ENCODE data around the gene CYB5RL.
"Not testable (repeated sequence)": the region's sequence is repeated elsewhere in the genome, so short reads cannot be mapped to it uniquely, and the experiment has no call there.

Gene CYB5RL

DNA sequence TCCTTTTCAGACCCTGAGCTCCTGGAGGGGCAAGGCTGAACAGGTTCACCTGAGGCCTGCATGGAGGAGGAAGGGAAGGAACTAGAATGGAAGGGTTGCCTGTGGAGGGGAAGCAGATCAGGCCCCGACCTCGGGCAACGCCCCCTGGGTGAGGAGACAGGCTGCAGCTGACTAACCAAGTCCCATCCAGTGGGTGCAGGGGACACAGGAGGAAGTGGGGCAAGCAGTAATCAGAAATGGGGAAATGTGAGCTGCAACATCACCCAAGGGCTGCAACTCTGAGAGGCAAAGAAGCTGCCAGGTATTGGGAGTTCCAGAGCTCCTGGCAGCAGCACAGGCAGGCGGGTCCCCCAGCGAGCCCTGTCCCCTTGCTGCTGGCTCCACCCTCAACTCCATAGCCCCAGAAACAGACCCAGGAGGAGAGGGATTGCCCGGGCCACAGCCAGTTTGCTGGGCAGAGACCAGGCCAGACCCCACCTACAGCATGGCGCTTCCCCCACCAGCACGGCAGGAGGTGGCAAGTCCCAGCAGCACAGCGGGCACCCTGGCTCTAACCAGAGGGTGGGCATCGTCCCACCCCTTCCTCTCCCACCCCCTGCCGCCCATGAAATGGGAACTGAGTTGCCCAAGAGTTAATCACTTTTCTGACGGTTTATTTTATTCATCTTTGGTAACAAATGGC lies 38.7 kb upstream of the CYB5RL start:
- TF ChIP-seq TAF1 (IDR thresholded peaks at IDR 0.05; ENCODE audit: borderline replicate concordance, low read depth, low read length) (no peak), POLR2AphosphoS5 (IDR thresholded peaks at IDR 0.05; ENCODE audit: low read depth, low read length) (no peak), POLR2A (IDR thresholded peaks at IDR 0.05; ENCODE audit: low read depth, low read length) (no peak)
- FAIRE-seq, result no peak
- DNase-seq (ENCODE audit: insufficient read length), result no peak

- FAIRE-seq (no peak), DNase-seq (ENCODE audit: insufficient read length) (no peak)
- TF ChIP-seq POLR2A (IDR thresholded peaks at IDR 0.05; ENCODE audit: low read depth, low read length) (no peak), POLR2AphosphoS5 (IDR thresholded peaks at IDR 0.05; ENCODE audit: low read depth, low read length) (no peak), TAF1 (IDR thresholded peaks at IDR 0.05; ENCODE audit: borderline replicate concordance, low read depth, low read length) (no peak)
Measured at GRCh38 chr1:54237586-54237985, 37.8 kb upstream of the CYB5RL start.

DNA sequence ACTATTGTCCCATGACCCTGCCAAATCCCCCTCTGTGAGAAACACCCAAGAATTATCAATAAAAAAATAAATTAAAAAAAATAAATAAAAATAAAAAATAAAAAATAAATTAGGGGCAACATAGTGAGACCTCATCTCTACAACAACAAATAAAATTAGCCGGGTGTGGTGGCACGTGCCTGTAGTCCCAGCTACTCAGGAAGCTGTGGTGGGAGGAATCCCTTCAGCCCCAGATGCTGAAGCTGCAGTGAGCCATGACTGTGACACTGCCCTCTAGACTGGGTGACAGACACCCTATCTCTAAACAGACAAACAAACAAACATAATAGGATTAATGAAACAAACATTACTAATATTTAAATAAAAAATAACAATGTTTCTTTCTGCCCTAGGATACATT lies 34.5 kb upstream of the CYB5RL start:
- DNase-seq (ENCODE audit: insufficient read length) (no peak), FAIRE-seq (no peak)
- TF ChIP-seq TAF1 (IDR thresholded peaks at IDR 0.05; ENCODE audit: borderline replicate concordance, low read depth, low read length) (no peak), POLR2A (IDR thresholded peaks at IDR 0.05; ENCODE audit: low read depth, low read length) (no peak), POLR2AphosphoS5 (IDR thresholded peaks at IDR 0.05; ENCODE audit: low read depth, low read length) (no peak)

DNA sequence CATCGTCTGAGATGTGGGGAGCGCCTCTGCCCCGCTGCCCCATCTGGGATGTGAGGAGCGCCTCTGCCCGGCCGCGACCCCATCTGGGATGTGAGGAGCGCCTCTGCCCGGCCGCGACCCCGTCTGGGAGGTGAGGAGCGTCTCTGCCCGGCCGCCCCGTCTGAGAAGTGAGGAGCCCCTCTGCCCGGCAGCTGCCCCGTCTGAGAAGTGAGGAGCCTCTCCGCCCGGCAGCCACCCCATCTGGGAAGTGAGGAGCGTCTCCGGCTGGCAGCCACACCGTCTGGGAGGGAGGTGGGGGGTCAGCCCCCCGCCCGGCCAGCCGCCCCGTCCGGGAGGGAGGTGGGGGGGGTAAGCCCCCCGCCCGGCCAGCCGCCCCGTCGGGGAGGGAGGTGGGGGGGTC lies 33.4 kb upstream of the CYB5RL start:
- FAIRE-seq; DNase-seq (ENCODE audit: insufficient read length): not testable (repeated sequence)

DNA sequence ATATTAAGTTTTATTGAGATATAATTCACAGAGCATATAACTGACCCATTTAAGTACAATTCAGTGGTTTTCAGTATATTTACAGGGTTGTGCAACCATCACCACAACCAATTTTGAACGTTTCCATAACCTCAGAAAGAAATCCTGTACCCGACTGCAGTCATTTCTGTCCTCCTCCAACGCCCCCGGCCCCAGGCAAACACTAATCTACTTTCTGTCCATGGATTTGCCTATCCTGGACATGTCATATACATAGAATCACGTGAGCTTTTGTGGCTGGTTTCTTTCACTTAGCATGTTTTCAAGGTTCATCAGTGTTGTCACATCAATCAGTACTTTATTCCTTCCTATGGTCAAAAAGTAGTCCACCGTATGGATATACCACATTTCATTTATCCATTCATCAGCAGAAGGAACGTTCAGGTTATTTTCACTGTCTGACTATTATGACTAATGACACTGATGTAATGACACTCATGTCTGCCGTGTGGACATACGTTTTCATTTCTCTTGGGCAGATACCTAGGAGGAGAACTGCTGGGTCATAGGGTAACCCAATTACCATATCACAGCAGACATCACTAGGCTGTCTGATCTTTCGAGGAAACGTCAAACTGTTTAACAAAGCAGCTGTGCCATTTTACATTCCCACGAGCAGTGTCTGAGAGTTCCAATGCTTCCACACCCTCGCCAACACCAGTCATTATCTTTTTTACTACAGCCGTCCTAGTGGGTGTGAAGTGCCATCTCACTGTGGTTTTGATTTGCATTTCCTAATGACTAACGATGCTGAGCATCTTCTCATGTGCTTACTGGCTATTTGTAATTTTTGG lies 30.9 kb upstream of the CYB5RL start:
- DNase-seq (ENCODE audit: insufficient read length), result no peak
- FAIRE-seq, result no peak
- TF ChIP-seq POLR2AphosphoS5 (IDR thresholded peaks at IDR 0.05; ENCODE audit: low read depth, low read length) (no peak), POLR2A (IDR thresholded peaks at IDR 0.05; ENCODE audit: low read depth, low read length) (no peak), TAF1 (IDR thresholded peaks at IDR 0.05; ENCODE audit: borderline replicate concordance, low read depth, low read length) (no peak)

DNA sequence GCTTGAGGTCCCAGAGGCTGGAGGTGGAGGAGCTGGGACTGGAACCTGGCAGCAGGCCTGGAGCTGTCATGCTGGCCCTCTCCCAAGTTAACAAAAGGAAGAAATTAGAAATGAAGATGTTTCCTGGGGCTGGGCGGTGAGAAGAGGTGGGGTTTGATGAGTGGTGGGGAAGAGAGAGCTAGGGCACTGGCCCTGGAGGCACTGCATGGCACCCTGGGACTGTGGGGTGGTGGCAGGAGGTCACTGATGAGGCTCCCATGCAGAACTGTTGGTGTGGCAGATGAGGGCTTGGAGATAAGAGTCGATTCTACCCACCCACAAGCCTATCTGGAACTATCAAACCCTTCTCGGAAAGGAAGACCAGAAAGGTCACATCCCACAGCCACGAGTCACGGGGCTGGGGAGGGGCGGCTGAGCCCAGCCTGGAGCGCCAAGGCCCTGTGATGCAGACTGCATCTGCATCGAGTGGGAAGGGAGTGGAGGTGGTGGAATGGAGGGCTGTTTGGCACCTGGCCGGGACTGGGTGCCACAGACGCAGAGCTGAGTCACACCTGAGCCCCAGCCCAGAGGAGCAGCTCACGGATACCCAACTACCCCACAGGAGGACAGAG lies 29.6 kb upstream of the CYB5RL start:
- FAIRE-seq (no peak), DNase-seq (ENCODE audit: insufficient read length) (no peak)
- TF ChIP-seq POLR2A (IDR thresholded peaks at IDR 0.05; ENCODE audit: low read depth, low read length), result no peak
- TF ChIP-seq TAF1 (IDR thresholded peaks at IDR 0.05; ENCODE audit: borderline replicate concordance, low read depth, low read length), result no peak
- TF ChIP-seq POLR2AphosphoS5 (IDR thresholded peaks at IDR 0.05; ENCODE audit: low read depth, low read length), result no peak

GRCh38 chr1:54228638-54229079 lies 28.8 kb upstream of the CYB5RL start:
- FAIRE-seq (no peak), DNase-seq (ENCODE audit: insufficient read length) (no peak)
- TF ChIP-seq POLR2A (IDR thresholded peaks at IDR 0.05; ENCODE audit: low read depth, low read length) (no peak), TAF1 (IDR thresholded peaks at IDR 0.05; ENCODE audit: borderline replicate concordance, low read depth, low read length) (no peak), POLR2AphosphoS5 (IDR thresholded peaks at IDR 0.05; ENCODE audit: low read depth, low read length) (no peak)

DNA sequence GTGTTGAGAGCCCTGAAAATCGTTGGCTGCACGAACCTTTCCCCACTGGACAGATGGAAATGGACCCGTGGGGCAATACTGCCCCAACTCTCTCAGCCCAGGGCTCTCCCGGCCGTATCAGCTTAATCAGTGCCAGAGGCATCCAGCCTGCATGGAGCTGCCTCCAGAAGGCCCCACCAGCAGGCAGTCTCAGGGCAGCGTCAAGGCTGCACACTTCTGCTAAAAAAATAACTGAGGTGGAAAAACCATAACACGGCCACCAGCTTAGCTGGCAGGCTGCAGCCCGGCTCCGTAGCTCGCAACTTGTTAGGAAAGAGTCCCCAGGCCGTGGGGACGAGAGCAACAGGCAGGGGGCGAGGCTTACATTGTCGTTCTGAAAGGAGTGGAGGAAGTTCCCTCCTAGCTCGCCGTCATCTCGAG lies 28.1 kb upstream of the CYB5RL start:
- TF ChIP-seq TAF1 (IDR thresholded peaks at IDR 0.05; ENCODE audit: borderline replicate concordance, low read depth, low read length) (no peak), POLR2A (IDR thresholded peaks at IDR 0.05; ENCODE audit: low read depth, low read length) (no peak), POLR2AphosphoS5 (IDR thresholded peaks at IDR 0.05; ENCODE audit: low read depth, low read length) (no peak)
- no peak for FAIRE-seq
- DNase-seq (ENCODE audit: insufficient read length), result no peak

DNA sequence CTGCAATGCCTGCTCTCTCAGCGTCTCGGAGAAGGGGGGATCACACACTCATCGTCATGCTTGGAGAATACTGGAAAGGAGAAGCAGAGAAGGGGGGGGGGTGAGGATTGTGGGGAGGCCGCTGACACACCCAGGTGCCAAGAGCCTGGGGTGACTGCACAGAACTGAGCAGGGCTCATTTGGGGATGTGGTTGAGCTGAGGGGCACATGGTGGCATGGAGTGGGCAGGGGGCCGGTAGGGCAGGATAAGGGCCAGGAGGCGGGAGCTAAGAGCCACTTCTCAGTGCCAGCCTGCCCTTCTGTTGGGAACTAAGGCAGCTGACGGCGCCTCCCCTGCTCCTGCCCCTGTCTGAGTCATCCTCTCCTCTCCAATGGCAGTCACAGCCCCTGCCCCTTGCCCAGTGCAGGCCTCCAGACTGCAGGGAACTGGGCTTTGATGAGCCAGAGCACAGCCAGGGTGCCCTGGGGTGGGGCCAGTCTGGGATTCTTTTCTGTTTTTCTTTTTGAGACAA lies 27.3 kb upstream of the CYB5RL start:
- FAIRE-seq, result no peak
- no peak for DNase-seq (ENCODE audit: insufficient read length)
- no peak for TF ChIP-seq TAF1 (IDR thresholded peaks at IDR 0.05; ENCODE audit: borderline replicate concordance, low read depth, low read length)
- TF ChIP-seq POLR2A (IDR thresholded peaks at IDR 0.05; ENCODE audit: low read depth, low read length), result no peak
- no peak for TF ChIP-seq POLR2AphosphoS5 (IDR thresholded peaks at IDR 0.05; ENCODE audit: low read depth, low read length)

DNA sequence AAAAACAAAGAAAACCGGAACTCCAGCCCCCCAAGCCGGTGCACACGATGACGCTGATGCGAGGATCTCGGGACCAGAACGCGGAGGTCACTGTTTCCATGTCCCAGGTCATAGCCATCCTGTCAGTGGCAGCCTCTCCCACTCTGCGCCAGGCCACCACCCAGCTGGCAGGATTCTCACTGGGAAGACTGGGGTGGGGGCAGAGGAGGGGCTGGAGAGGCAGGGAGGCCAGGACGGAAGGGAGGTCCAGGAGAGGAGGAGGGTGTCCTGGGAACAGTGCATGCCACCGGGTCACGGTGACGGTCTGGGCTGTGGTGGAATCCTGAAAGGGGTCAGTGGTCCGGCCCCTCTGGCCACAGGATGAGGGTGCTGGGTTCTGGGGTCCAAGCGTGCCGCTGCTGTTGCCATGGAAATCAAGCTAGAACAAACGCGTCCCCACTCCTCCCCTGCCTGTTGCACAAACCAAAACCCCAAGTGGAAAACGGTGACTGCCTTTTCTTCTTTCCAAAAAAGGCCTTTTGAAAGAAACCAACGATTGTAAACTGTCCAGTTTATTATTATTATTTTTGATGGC lies 26.2 kb upstream of the CYB5RL start:
- TF ChIP-seq TAF1 (IDR thresholded peaks at IDR 0.05; ENCODE audit: borderline replicate concordance, low read depth, low read length) (no peak), POLR2AphosphoS5 (IDR thresholded peaks at IDR 0.05; ENCODE audit: low read depth, low read length) (peak; percentile 35; the same call in 1 of the 2 replicates), POLR2A (IDR thresholded peaks at IDR 0.05; ENCODE audit: low read depth, low read length) (no peak)
- FAIRE-seq (no peak), DNase-seq (ENCODE audit: insufficient read length) (no peak)

GRCh38 chr1:54225378-54225777 lies 25.5 kb upstream of the CYB5RL start:
- DNase-seq (ENCODE audit: insufficient read length), result no peak
- TF ChIP-seq POLR2A (IDR thresholded peaks at IDR 0.05; ENCODE audit: low read depth, low read length) (no peak), TAF1 (IDR thresholded peaks at IDR 0.05; ENCODE audit: borderline replicate concordance, low read depth, low read length) (no peak), POLR2AphosphoS5 (IDR thresholded peaks at IDR 0.05; ENCODE audit: low read depth, low read length) (no peak)
- no peak for FAIRE-seq

Data from GM12892 (cell line).